Measurements from ENCODE around the gene PRKCE.

The PRKCE gene

GRCh38 chr2:45726188-45726587 lies 74.7 kb downstream of the PRKCE start:
- DNase-seq (ENCODE audit: low read depth) = no peak

GRCh38 chr2:45728458-45728942 lies 77.0 kb downstream of the PRKCE start:
- DNase-seq (ENCODE audit: low read depth) = no peak

GRCh38 chr2:45729753-45730512 lies 78.5 kb downstream of the PRKCE start:
- no peak for DNase-seq (ENCODE audit: low read depth)

- DNase-seq (ENCODE audit: low read depth) = no peak
These were observed 79.7 kb downstream of the PRKCE start for GRCh38 chr2:45731141-45731540.

- no peak for DNase-seq (ENCODE audit: low read depth)
These were observed 81.0 kb downstream of the PRKCE start for GRCh38 chr2:45732436-45732835.

GRCh38 chr2:45732946-45733345 lies 81.5 kb downstream of the PRKCE start:
- no peak for DNase-seq (ENCODE audit: low read depth)

- DNase-seq (ENCODE audit: low read depth) = no peak
These were observed 82.9 kb downstream of the PRKCE start for GRCh38 chr2:45734336-45734735.

- peak; percentile 81 for DNase-seq (ENCODE audit: low read depth)
These were observed 83.5 kb downstream of the PRKCE start for GRCh38 chr2:45734952-45735351.

GRCh38 chr2:45736757-45737704 lies 85.6 kb downstream of the PRKCE start:
- no peak for DNase-seq (ENCODE audit: low read depth)

GRCh38 chr2:45739796-45740485 lies 88.5 kb downstream of the PRKCE start:
- DNase-seq (ENCODE audit: low read depth) = no peak

GRCh38 chr2:45741161-45741850 lies 89.8 kb downstream of the PRKCE start:
- DNase-seq (ENCODE audit: low read depth) = peak; percentile 79

- DNase-seq (ENCODE audit: low read depth) = peak; percentile 89
These were observed 92.3 kb downstream of the PRKCE start for GRCh38 chr2:45743531-45744396.

- DNase-seq (ENCODE audit: low read depth) = no peak
These were observed 93.8 kb downstream of the PRKCE start for GRCh38 chr2:45745231-45745630.

GRCh38 chr2:45746888-45747287 lies 95.4 kb downstream of the PRKCE start:
- DNase-seq (ENCODE audit: low read depth) = peak; percentile 92

- no peak for DNase-seq (ENCODE audit: low read depth)
These were observed 95.9 kb downstream of the PRKCE start for GRCh38 chr2:45747363-45747762.

GRCh38 chr2:45748239-45748638 lies 96.8 kb downstream of the PRKCE start:
- DNase-seq (ENCODE audit: low read depth) = peak; percentile 99

GRCh38 chr2:45750001-45750400 lies 98.5 kb downstream of the PRKCE start:
- DNase-seq (ENCODE audit: low read depth) = no peak

- no peak for DNase-seq (ENCODE audit: low read depth)
These were observed 99.0 kb downstream of the PRKCE start for GRCh38 chr2:45750484-45750883.

- no peak for DNase-seq (ENCODE audit: low read depth)
These were observed 101.9 kb downstream of the PRKCE start for GRCh38 chr2:45753381-45753780.

- no peak for DNase-seq (ENCODE audit: low read depth)
These were observed 102.9 kb downstream of the PRKCE start for GRCh38 chr2:45754131-45755010.
